Body of pancreas (tissue), 4 donors: Measurements from ENCODE around the gene GIMD1. TPM values are rescaled to one million over a fixed set of nuclear protein-coding genes. Genes with fewer than 3 reads are reported as not detected.

Source experiments
- ATAC-seq: fragments of 150-250 bp; one replicate; pipeline ENCODE4 v1.9.1; 2016
- DNase-seq, 4 donors: peaks; one replicate each; pipeline ENCODE4 v3.0.0-alpha.2; 2019
- H3K27ac ChIP-seq, 4 donors: fragments of 200-600 bp; sonication (generic); 1 replicate in 3 of 4; 2 replicates in 1 of 4; pipeline versions ENCODE4 v1.5.1 to v1.6.1; 2016 to 2019; ENCODE audit warnings: mild to moderate bottlenecking in 1 of 4, mixed read lengths in 1 of 4, moderate library complexity in 1 of 4
- H3K27me3 ChIP-seq, 2 donors: fragments of 200-600 bp; sonication (generic); one replicate each; pipeline ENCODE4 v1.6.0; 2016; ENCODE audit warnings: mild to moderate bottlenecking in 1 of 2
- H3K36me3 ChIP-seq, 2 donors: fragments of 200-600 bp; sonication (generic); replicated peaks in 1 of 2; 2 replicates each; pipeline ENCODE4 v1.5.1; 2016; ENCODE audit warnings: low read depth in 2 of 2; ENCODE audit not compliant: insufficient read depth in 1 of 2
- H3K4me1 ChIP-seq: fragments of 200-600 bp; sonication (generic); one replicate; pipeline ENCODE4 v1.6.0; 2016
- H3K4me3 ChIP-seq, 2 donors: fragments of 200-600 bp; sonication (generic); 1 replicate in 1 of 2; 2 replicates in 1 of 2; pipeline ENCODE4 v1.5.1; 2016 to 2019
- H3K9me3 ChIP-seq, 3 donors: fragments of 200-600 bp; sonication (generic); 1 replicate in 2 of 3; 2 replicates in 1 of 3; pipeline ENCODE4 v1.5.1; 2016
- POLR2A ChIP-seq, 3 donors: fragments of 450-650 bp; IDR thresholded peaks; one replicate each; pipeline ENCODE4 v1.6.1; 2016; ENCODE audit warnings: antibody characterized with exemption in 3 of 3, mild to moderate bottlenecking in 2 of 3
- WGBS, 2 donors: methylation state at CpG; one replicate each; pipeline ENCODE4 v1.1.5; 2017; 5-methylcytosine and 5-hydroxymethylcytosine counted together
- intact Hi-C: fragments of 100-400 bp; cut with DNase I; formaldehyde crosslinking; loops from one replicate; pipeline ENCODE4 v1.15.1; 2023
- total RNA-seq, 2 donors: library from RNA; depleted of rRNA; stranded (reverse); fragments of >200 nt; gene quantifications; one replicate each; pipeline ENCODE4 v1.1.0, GENCODE V29; 2016
- TF ChIP-seq, protein P1 (sequence below), 7 experiments: fragments of 450-650 bp in 4 of 7; fragments of 200-600 bp in 3 of 7; sonication (generic) in 3 of 7; IDR thresholded peaks; one replicate each; pipeline ENCODE4 v1.5.1; 2016 to 2019; ENCODE audit warnings: antibody characterized with exemption in 7 of 7

Gene GIMD1
- total RNA-seq, 2 donors from 2014 or later = not detected

DNA sequence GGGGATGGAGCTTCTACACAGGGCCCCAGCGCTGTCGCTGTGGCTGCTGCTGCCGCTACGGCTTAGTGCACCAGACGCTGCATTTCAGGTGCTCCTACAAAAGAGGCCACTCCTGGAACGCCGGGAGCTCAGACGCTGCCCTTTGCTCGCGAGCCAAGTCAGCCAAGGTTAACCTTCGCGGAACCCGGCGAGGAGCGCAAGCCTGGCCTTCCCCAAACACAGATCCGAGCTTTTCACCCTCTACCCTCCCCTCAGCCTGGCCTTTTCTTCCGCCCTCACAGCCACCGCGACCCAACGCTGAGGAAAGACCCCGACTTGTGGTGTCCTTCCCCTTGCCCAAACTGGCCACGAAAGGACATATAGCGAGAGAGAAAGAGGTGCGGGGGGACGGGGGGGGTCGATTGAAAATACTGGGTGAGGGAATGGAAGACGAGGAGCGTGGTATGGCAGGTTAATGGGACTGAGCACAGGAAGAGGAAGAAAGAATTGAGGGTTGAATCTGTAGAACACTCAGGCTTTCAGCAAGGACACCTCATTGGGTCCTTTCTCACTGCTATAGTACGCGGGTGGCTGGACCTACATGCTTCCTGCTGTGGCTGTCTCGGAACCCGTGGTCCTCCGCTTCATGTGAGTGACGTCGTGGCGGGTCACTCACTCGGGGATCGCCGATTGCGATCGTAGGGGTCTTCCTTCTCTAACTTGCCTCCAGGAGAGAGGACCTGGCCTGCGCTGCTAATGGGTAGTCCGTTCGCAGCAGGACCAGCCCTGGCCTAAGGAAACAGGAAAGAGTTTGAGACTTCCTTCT, 52.4 kb downstream of the GIMD1 start, which contains the start of the genes AIMP1 and TBCK:
Gene AIMP1 (plus strand): TSS at position 583 of the 805 bp plus-strand sequence. CDS start 8,460 bp downstream, outside the sequence.
Gene TBCK (minus strand): TSS at position 242 of the 805 bp plus-strand sequence. CDS start 7,249 bp downstream, outside the sequence.
- peak within 1 kb of the TSS; percentile 90 to 96 (median 92) for H3K27ac ChIP-seq
- ATAC-seq (peak; percentile 98), DNase-seq (peak; percentile 83 to 91 (median 88))
- 0% methylated on average over 31 to 44 of the region's 44 CpGs for WGBS, 2 donors
- intact Hi-C loops = no loop called here
- TF ChIP-seq POLR2A (IDR thresholded peaks at IDR 0.05) = peak; percentile 67 to 94 (median 94)
- TF ChIP-seq, protein P1, sequence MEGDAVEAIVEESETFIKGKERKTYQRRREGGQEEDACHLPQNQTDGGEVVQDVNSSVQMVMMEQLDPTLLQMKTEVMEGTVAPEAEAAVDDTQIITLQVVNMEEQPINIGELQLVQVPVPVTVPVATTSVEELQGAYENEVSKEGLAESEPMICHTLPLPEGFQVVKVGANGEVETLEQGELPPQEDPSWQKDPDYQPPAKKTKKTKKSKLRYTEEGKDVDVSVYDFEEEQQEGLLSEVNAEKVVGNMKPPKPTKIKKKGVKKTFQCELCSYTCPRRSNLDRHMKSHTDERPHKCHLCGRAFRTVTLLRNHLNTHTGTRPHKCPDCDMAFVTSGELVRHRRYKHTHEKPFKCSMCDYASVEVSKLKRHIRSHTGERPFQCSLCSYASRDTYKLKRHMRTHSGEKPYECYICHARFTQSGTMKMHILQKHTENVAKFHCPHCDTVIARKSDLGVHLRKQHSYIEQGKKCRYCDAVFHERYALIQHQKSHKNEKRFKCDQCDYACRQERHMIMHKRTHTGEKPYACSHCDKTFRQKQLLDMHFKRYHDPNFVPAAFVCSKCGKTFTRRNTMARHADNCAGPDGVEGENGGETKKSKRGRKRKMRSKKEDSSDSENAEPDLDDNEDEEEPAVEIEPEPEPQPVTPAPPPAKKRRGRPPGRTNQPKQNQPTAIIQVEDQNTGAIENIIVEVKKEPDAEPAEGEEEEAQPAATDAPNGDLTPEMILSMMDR (IDR thresholded peaks at IDR 0.05) = peak in 2 of 7 experiments; percentile 8 to 14
- peak within 1 kb of the TSS; percentile 52 to 67 for H3K4me3 ChIP-seq
- no peaks in the 10 kb centered on the region for H3K9me3 ChIP-seq
- no peaks in the 10 kb centered on the region for H3K36me3 ChIP-seq
- no peaks in the 10 kb centered on the region for H3K27me3 ChIP-seq
- peaks cover 29% of the 10 kb centered on the region for H3K4me1 ChIP-seq

DNA sequence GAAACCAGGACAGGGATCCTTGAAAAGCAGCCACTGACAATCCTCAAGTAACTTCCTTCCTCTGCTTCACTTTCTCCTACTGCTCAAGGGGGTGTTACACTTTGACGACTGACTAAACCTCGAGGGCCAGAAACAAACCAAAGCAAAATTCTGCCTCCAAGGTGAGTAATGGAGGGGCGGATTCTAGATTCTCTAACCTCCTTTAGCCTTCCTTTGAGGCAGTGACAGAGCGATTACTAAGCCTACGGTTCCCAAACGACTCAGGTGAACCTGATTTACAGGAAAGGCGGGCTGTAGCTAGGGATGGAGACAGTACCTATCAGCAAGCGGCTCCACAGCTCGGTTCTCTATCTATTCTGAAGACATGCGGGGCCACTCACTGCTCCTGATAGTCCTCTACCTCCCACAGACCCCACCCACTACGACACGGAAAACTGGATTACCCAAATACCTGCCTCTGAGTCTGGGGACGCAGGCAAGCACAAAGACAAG, 53.1 kb downstream of the GIMD1 start:
- H3K27ac ChIP-seq = peak overlapping the region; percentile 90 to 96 (median 92)
- no peaks in the 10 kb centered on the region for H3K27me3 ChIP-seq
- ATAC-seq (peak; percentile 8), DNase-seq (no peak)
- peaks cover 33% of the 10 kb centered on the region for H3K4me1 ChIP-seq
- intact Hi-C loops = no loop called here
- H3K36me3 ChIP-seq = no peaks in the 10 kb centered on the region
- no peak for TF ChIP-seq POLR2A (IDR thresholded peaks at IDR 0.05)
- TF ChIP-seq, protein P1 (IDR thresholded peaks at IDR 0.05) = no peak
- 0 to 1% methylated on average over 13 of the region's 13 CpGs for WGBS, 2 donors
- H3K9me3 ChIP-seq = no peaks in the 10 kb centered on the region
- peak overlapping the region; percentile 52 to 67 for H3K4me3 ChIP-seq

DNA sequence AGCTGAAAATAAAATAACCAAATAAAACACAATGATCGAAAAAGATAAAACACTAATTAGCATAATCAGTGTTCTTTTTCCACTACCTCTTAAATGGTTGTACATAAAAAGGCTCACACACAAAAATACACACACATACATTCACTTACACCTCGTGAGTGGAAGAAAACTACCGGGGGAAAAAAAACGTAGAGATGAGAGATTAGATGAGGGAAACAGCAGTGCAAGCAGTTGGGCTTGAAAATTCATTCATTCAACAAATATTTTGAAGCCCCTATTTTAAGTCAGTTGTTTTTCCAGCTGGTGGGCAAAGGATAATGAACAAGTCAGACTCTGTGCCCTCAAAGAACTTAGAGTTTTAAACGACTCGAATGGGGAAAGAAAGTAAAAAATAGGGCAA, 53.6 kb downstream of the GIMD1 start:
- Histone ChIP-seq H3K27me3 (no peaks in the 10 kb centered on the region), H3K27ac (peak overlapping the region in 2 of 4 donors; percentile 92 to 96), H3K36me3 (no peaks in the 10 kb centered on the region), H3K4me1 (peaks cover 36% of the 10 kb centered on the region), H3K9me3 (no peaks in the 10 kb centered on the region), H3K4me3 (no peak overlapping the region)
- ATAC-seq = no peak
- DNase-seq = no peak
- TF ChIP-seq, protein P1 (IDR thresholded peaks at IDR 0.05) = no peak
- TF ChIP-seq POLR2A (IDR thresholded peaks at IDR 0.05) = no peak
- WGBS, 2 donors = 14 to 18% methylated on average over 6 of the region's 6 CpGs
- intact Hi-C loops = no loop called here

DNA sequence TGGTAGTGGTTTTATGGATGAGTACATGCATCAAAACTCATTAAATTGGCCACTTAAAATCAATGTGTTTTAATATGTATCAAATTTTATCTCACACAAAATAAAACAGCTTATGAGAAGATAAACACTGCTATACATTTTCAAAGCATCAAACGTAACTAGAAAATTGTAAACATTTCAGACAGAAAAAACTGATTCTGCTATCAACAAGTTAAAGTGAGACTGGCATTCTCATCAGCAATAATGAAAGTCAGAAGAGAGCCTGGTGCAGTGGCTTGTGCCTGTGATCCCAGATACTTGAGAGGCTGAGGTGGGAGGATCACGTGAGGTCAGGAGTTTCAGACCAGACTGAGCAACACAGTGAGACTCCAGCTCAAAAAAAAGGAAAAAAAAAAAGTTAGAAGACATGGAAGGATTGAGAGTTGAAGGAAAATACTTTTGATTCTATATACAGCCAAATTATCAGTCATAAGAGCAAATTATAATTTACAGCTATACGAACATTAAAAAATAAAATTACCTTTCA, 55.5 kb downstream of the GIMD1 start:
- ATAC-seq (no peak), DNase-seq (no peak)
- H3K27ac ChIP-seq = no peak overlapping the region
- H3K27me3 ChIP-seq = no peaks in the 10 kb centered on the region
- H3K4me1 ChIP-seq = peaks cover 27% of the 10 kb centered on the region
- WGBS, 2 donors = 65 to 79% methylated on average over 3 of the region's 3 CpGs
- no peaks in the 10 kb centered on the region for H3K9me3 ChIP-seq
- intact Hi-C loops = no loop called here
- peaks cover 0 to 2% of the 10 kb centered on the region in 2 donors for H3K36me3 ChIP-seq
- H3K4me3 ChIP-seq = no peak overlapping the region
- TF ChIP-seq, protein P1 (IDR thresholded peaks at IDR 0.05) = no peak
- no peak for TF ChIP-seq POLR2A (IDR thresholded peaks at IDR 0.05)
